Activated CD8-positive, alpha-beta memory T cell treated with anti-CD3 and anti-CD28 coated beads, Interleukin-2, amount 10 ng/mL, durations not matched to agents 7 days and 5 days (primary cell): ENCODE measurements around the gene ASCC1. TPM values are rescaled to one million over a fixed set of nuclear protein-coding genes. Genes with fewer than 3 reads are reported as not detected.
A peak's percentile ranks its signal among the peaks of the same experiment; 100 is the strongest.
"Not testable (repeated sequence)": the region's sequence is repeated elsewhere in the genome, so short reads cannot be mapped to it uniquely, and the experiment has no call there.

Source experiments
- ATAC-seq: fragments of 150-1000 bp; cut with Tn5 transposase; one replicate; pipeline ENCODE4 v1.10.0; 2021; ENCODE audit warnings: moderate library complexity
- CTCF ChIA-PET: fragments of 350-600 bp; sonication (Branson Sonifier 250); formaldehyde crosslinking; loops from one replicate; lab custom pipeline; 2021; ENCODE audit warnings: antibody characterized with exemption; lab: Charles Lee
- DNase-seq: peaks from one replicate; pipeline ENCODE4 v3.0.0-alpha.2; 2020
- H3K27ac Mint-ChIP-seq: one replicate; pipeline ENCODE4 v1.8.0; 2021; ENCODE audit warnings: mild to moderate bottlenecking, mixed read lengths
- H3K27me3 Mint-ChIP-seq: one replicate; pipeline ENCODE4 v1.8.0; 2021; ENCODE audit warnings: mixed read lengths
- H3K36me3 Mint-ChIP-seq: one replicate; pipeline ENCODE4 v1.8.0; 2021; ENCODE audit warnings: mild to moderate bottlenecking, mixed read lengths
- H3K4me1 Mint-ChIP-seq: one replicate; pipeline ENCODE4 v1.8.0; 2021; ENCODE audit warnings: mixed read lengths
- H3K4me3 Mint-ChIP-seq: one replicate; pipeline ENCODE4 v1.8.0; 2021; ENCODE audit warnings: mild to moderate bottlenecking, moderate library complexity, mixed read lengths
- H3K9me3 Mint-ChIP-seq: one replicate; pipeline ENCODE4 v1.8.0; 2022; ENCODE audit warnings: low read depth, mixed read lengths
- total RNA-seq, 2 experiments: library from RNA; stranded (reverse); gene quantifications; one replicate each; pipeline ENCODE4 v1.2.3, GENCODE V29; 2021

The ASCC1 gene
- total RNA-seq, 2 experiments from 2014 or later, result 34.9 to 36.8 TPM

- Mint-ChIP-seq H3K36me3 (peaks cover 11% of the 10 kb centered on the region), H3K27ac (no peak overlapping the region), H3K9me3 (no peaks in the 10 kb centered on the region), H3K4me1 (peaks cover 2% of the 10 kb centered on the region), H3K4me3 (no peak overlapping the region), H3K27me3 (no peaks in the 10 kb centered on the region)
- CTCF ChIA-PET, result interaction anchor here (0.5 to 1.9 kb wide), 3 partner anchors 118 to 244 kb away, joined by 3 to 5 read pairs (median 4); no protein-coding TSS in a partner anchor
- no peak for ATAC-seq
- no peak for DNase-seq
Measured at GRCh38 chr10:72140850-72141249, 75.2 kb downstream of the ASCC1 start.

- Mint-ChIP-seq H3K27ac (no peak overlapping the region), H3K4me3 (no peak overlapping the region), H3K4me1 (peaks cover 8% of the 10 kb centered on the region), H3K36me3 (peaks cover 17% of the 10 kb centered on the region), H3K27me3 (no peaks in the 10 kb centered on the region), H3K9me3 (no peaks in the 10 kb centered on the region)
- ATAC-seq (no peak), DNase-seq (no peak)
- CTCF ChIA-PET, result interaction anchor here (0.5 to 2.3 kb wide), 5 partner anchors 13 to 244 kb away, joined by 3 to 10 read pairs (median 4); no protein-coding TSS in a partner anchor
Measured at GRCh38 chr10:72140174-72140573, 75.9 kb downstream of the ASCC1 start.

GRCh38 chr10:72137583-72137982, 78.5 kb downstream of the ASCC1 start:
- Mint-ChIP-seq H3K27me3 (no peaks in the 10 kb centered on the region), H3K27ac (no peak overlapping the region), H3K9me3 (no peaks in the 10 kb centered on the region), H3K4me3 (no peak overlapping the region), H3K36me3 (peaks cover 17% of the 10 kb centered on the region), H3K4me1 (peaks cover 31% of the 10 kb centered on the region)
- CTCF ChIA-PET, result interaction anchor here (0.7 to 1.0 kb wide), 2 partner anchors 27 to 140 kb away, joined by 3 read pairs; no protein-coding TSS in a partner anchor
- ATAC-seq (no peak), DNase-seq (no peak)

DNA sequence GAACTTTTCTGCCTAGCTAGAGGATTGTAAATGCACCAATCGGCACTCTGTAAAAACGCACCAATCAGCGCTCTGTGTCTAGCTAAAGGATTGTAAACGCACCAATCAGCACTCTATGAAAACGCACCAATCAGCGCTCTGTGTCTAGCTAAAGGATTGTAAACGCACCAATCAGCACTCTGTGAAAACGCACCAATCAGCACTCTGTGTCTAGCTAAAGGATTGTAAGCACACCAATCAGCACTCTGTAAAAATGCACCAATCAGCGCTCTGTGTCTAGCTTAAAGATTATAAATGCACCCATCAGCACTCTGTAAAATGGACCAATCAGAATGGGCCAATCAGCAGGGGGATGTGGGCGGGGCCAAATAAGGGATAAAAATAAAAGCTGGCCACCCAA, 79.9 kb downstream of the ASCC1 start:
- H3K36me3 Mint-ChIP-seq, result peaks cover 19% of the 10 kb centered on the region
- H3K9me3 Mint-ChIP-seq, DNase-seq, H3K4me3 Mint-ChIP-seq, H3K27me3 Mint-ChIP-seq, H3K27ac Mint-ChIP-seq, ATAC-seq: not testable (repeated sequence)
- peaks cover 36% of the 10 kb centered on the region for H3K4me1 Mint-ChIP-seq
- CTCF ChIA-PET, result interaction anchor here (1.0 to 1.4 kb wide), 4 partner anchors 12 to 47 kb away, joined by 3 to 4 read pairs (median 3); no protein-coding TSS in a partner anchor

GRCh38 chr10:72134785-72135767, 81.0 kb downstream of the ASCC1 start:
- Mint-ChIP-seq H3K27ac (peak overlapping the region; percentile 26), H3K9me3 (no peaks in the 10 kb centered on the region), H3K36me3 (peaks cover 19% of the 10 kb centered on the region), H3K4me1 (peaks cover 35% of the 10 kb centered on the region), H3K27me3 (no peaks in the 10 kb centered on the region), H3K4me3 (no peak overlapping the region)
- CTCF ChIA-PET, result interaction anchor here (1.4 to 5.3 kb wide), 2 partner anchors 13 to 201 kb away, joined by 4 to 59 read pairs; no protein-coding TSS in a partner anchor
- DNase-seq (no peak), ATAC-seq (no peak)

DNA sequence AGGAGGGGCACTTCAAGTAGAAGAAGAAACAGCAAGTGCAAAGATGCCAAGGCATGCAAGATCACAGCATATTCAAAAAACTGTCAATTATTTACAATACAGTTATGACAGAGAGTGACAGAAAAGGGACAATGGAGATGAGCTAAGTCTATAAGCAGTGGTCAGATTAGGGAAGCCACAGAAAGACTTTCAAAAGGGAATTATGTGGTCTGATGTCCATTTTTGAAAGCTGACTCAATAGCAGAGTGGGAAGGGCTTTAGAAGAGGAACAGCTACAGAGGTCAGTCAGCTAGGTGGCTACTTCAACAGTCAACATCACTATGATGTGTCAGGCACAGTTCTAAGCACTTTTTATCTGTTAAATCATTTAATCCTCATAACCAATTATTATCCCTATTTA, 82.6 kb downstream of the ASCC1 start:
- peak overlapping the region; percentile 40 for H3K27ac Mint-ChIP-seq
- no peaks in the 10 kb centered on the region for H3K9me3 Mint-ChIP-seq
- DNase-seq (no peak), ATAC-seq (peak; percentile 30)
- H3K36me3 Mint-ChIP-seq, result peaks cover 21% of the 10 kb centered on the region
- H3K4me1 Mint-ChIP-seq, result peaks cover 37% of the 10 kb centered on the region
- no peak overlapping the region for H3K4me3 Mint-ChIP-seq
- CTCF ChIA-PET, result interaction anchor here (0.6 to 5.3 kb wide), 7 partner anchors 17 to 203 kb away, joined by 3 to 59 read pairs (median 4); partner anchors contain the start of gene DDIT4
- no peaks in the 10 kb centered on the region for H3K27me3 Mint-ChIP-seq

DNA sequence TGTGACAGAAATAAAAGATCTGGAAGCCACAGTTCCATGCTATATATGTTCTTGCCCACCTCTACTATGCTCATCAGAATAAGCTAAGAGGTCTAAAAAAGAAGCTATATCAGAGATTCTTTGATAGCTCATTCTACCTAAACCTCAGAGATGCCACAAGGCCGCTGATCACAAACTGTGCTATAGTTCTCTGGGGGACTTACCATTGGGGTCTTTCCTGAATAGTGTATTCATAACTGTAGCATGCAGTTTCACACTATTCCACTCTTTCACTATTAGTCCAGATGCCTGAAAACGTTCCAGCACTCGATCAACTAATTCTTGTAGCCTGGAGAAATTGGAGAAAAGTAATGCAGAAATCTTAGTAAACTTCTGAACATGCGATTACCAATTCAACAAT, 83.2 kb downstream of the ASCC1 start:
- DNase-seq (no peak), ATAC-seq (no peak)
- no peaks in the 10 kb centered on the region for H3K27me3 Mint-ChIP-seq
- peaks cover 24% of the 10 kb centered on the region for H3K36me3 Mint-ChIP-seq
- no peaks in the 10 kb centered on the region for H3K9me3 Mint-ChIP-seq
- H3K4me3 Mint-ChIP-seq, result no peak overlapping the region
- peak overlapping the region; percentile 40 for H3K27ac Mint-ChIP-seq
- CTCF ChIA-PET, result interaction anchor here (1.0 to 5.3 kb wide), 14 partner anchors 10 to 212 kb away, joined by 3 to 59 read pairs (median 4); partner anchors contain the start of gene DDIT4
- peaks cover 37% of the 10 kb centered on the region for H3K4me1 Mint-ChIP-seq

DNA sequence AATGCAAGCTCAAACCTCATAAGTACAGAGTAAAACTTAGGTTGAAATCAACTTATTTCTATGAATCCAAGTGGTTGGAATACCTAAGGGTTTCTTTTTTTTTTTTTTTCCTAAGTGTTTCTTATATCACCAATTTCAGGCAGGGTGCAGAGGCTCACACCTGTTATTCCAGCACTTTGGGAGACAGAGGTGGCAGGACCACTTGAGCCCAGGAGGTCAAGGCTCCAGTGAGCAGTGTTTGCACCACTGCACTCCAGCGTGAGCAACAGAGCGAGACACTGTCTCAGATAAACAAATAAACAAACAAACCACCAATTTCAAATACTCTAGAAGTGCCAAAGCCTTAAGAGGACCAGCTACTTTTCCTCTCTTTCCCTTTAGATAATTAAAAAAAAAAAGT, 88.5 kb downstream of the ASCC1 start:
- no peak overlapping the region for H3K4me3 Mint-ChIP-seq
- no peak for DNase-seq
- CTCF ChIA-PET, result interaction anchor here (0.6 to 5.0 kb wide), 9 partner anchors 12 to 816 kb away, joined by 3 to 57 read pairs (median 8); partner anchors contain the start of gene SPOCK2

DNA sequence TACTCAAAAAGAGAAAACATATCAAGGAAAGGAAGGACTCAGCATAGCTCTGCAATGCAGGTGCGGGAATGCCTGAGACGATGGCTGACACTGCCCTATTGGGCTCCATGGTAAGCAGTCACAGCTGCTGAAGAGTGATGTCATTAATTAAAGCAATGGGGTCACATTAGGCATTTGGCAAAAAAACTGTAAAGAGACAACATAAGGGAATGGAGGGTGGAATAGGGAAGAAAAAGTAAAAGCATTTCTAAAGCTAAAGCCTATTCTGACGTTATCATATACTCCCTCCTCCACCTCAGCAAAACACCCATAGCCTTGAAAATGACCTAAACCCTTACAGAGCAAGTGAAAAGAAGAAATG, 89.2 kb downstream of the ASCC1 start:
- peaks cover 13% of the 10 kb centered on the region for H3K36me3 Mint-ChIP-seq
- ATAC-seq (no peak), DNase-seq (no peak)
- CTCF ChIA-PET, result interaction anchor here (0.6 to 5.0 kb wide), 19 partner anchors 11 to 815 kb away, joined by 3 to 57 read pairs (median 7); partner anchors contain the start of genes DDIT4, DNAJB12 and SPOCK2
- H3K4me3 Mint-ChIP-seq, result no peak overlapping the region
- H3K9me3 Mint-ChIP-seq, result no peaks in the 10 kb centered on the region
- H3K4me1 Mint-ChIP-seq, result peaks cover 16% of the 10 kb centered on the region
- H3K27me3 Mint-ChIP-seq, result no peaks in the 10 kb centered on the region
- H3K27ac Mint-ChIP-seq, result peak overlapping the region; percentile 2

More for the DNA sequence above, 88.5 kb downstream of the ASCC1 start:
- Mint-ChIP-seq H3K27ac (no peak overlapping the region), H3K36me3 (peaks cover 12% of the 10 kb centered on the region), H3K9me3 (no peaks in the 10 kb centered on the region), H3K4me1 (peaks cover 15% of the 10 kb centered on the region), H3K27me3 (no peaks in the 10 kb centered on the region)
- ATAC-seq, result no peak

DNA sequence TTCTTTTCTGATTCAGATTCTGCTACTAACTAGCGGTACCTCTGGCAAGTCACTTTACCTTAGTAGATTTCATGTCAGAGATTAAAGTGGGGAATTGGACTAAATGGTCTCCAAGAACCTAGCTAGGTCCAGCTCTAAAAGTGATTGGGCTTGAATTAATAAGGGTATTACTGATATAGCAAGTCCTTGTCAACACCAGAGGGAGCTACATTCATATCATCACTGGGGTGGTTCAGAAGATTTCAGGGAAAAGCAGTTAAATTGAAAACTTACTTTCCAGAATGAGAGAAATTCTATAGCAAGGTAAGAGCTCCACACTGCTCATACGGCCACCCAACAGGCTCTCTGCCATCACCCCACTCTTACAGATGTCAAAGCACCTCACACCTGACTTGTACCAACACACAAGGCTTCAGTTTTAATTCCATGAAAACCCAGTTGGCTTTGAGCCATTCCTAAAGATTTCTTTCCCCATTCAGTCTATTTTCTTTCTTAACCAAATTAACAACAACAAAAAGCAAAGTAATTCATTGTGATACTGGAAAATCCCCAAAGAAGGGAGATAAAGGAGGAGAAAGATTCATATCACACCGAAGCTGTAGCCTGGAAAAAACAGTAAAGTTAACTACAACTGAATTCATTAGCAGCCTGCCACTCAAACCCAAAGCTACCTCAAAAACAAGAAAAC, 89.7 kb downstream of the ASCC1 start:
- no peak for DNase-seq
- no peak for ATAC-seq
- CTCF ChIA-PET, result interaction anchor here (0.6 to 5.0 kb wide), 28 partner anchors 10 to 724 kb away, joined by 3 to 57 read pairs (median 5); partner anchors contain the start of genes ANAPC16, ASCC1, DDIT4 and DNAJB12
- no peak overlapping the region for H3K4me3 Mint-ChIP-seq
- H3K9me3 Mint-ChIP-seq, result no peaks in the 10 kb centered on the region
- no peaks in the 10 kb centered on the region for H3K27me3 Mint-ChIP-seq
- no peak overlapping the region for H3K27ac Mint-ChIP-seq
- H3K4me1 Mint-ChIP-seq, result peaks cover 20% of the 10 kb centered on the region
- H3K36me3 Mint-ChIP-seq, result peaks cover 17% of the 10 kb centered on the region

- peaks cover 21% of the 10 kb centered on the region for H3K36me3 Mint-ChIP-seq
- H3K9me3 Mint-ChIP-seq, result no peaks in the 10 kb centered on the region
- CTCF ChIA-PET, result interaction anchor here (0.6 to 5.0 kb wide), 12 partner anchors 9 to 1303 kb away, joined by 3 to 57 read pairs (median 6); partner anchors contain the start of gene SPOCK2
- DNase-seq (no peak), ATAC-seq (no peak)
- H3K27ac Mint-ChIP-seq, result no peak overlapping the region
- no peak overlapping the region for H3K4me3 Mint-ChIP-seq
- peaks cover 18% of the 10 kb centered on the region for H3K4me1 Mint-ChIP-seq
- no peaks in the 10 kb centered on the region for H3K27me3 Mint-ChIP-seq
Measured at GRCh38 chr10:72124989-72125388, 91.1 kb downstream of the ASCC1 start.

GRCh38 chr10:72124381-72124780, 91.7 kb downstream of the ASCC1 start:
- Mint-ChIP-seq H3K27ac (no peak overlapping the region), H3K27me3 (no peaks in the 10 kb centered on the region), H3K4me1 (peaks cover 17% of the 10 kb centered on the region), H3K9me3 (no peaks in the 10 kb centered on the region), H3K4me3 (no peak overlapping the region), H3K36me3 (peaks cover 24% of the 10 kb centered on the region)
- ATAC-seq (no peak), DNase-seq (no peak)
- CTCF ChIA-PET, result interaction anchor here (0.6 to 5.0 kb wide), 8 partner anchors 9 to 1304 kb away, joined by 3 to 57 read pairs (median 6); no protein-coding TSS in a partner anchor
